Body of pancreas (tissue), 4 donors: ENCODE measurements around the gene GABRR1. TPM values are rescaled to one million over a fixed set of nuclear protein-coding genes. Genes with fewer than 3 reads are reported as not detected.
"Not testable (repeated sequence)": the region's sequence is repeated elsewhere in the genome, so short reads cannot be mapped to it uniquely, and the experiment has no call there.

Source experiments
- ATAC-seq: fragments of 150-250 bp; one replicate; pipeline ENCODE4 v1.9.1; 2016
- DNase-seq, 4 donors: peaks; one replicate each; pipeline ENCODE4 v3.0.0-alpha.2; 2019
- H3K27ac ChIP-seq, 4 donors: fragments of 200-600 bp; sonication (generic); 1 replicate in 3 of 4; 2 replicates in 1 of 4; pipeline versions ENCODE4 v1.5.1 to v1.6.1; 2016 to 2019; ENCODE audit warnings: mild to moderate bottlenecking in 1 of 4, mixed read lengths in 1 of 4, moderate library complexity in 1 of 4
- H3K27me3 ChIP-seq, 2 donors: fragments of 200-600 bp; sonication (generic); one replicate each; pipeline ENCODE4 v1.6.0; 2016; ENCODE audit warnings: mild to moderate bottlenecking in 1 of 2
- H3K36me3 ChIP-seq, 2 donors: fragments of 200-600 bp; sonication (generic); replicated peaks in 1 of 2; 2 replicates each; pipeline ENCODE4 v1.5.1; 2016; ENCODE audit warnings: low read depth in 2 of 2; ENCODE audit not compliant: insufficient read depth in 1 of 2
- H3K4me1 ChIP-seq: fragments of 200-600 bp; sonication (generic); one replicate; pipeline ENCODE4 v1.6.0; 2016
- H3K4me3 ChIP-seq, 2 donors: fragments of 200-600 bp; sonication (generic); 1 replicate in 1 of 2; 2 replicates in 1 of 2; pipeline ENCODE4 v1.5.1; 2016 to 2019
- H3K9me3 ChIP-seq, 3 donors: fragments of 200-600 bp; sonication (generic); 1 replicate in 2 of 3; 2 replicates in 1 of 3; pipeline ENCODE4 v1.5.1; 2016
- CTCF ChIP-seq, 7 experiments: fragments of 450-650 bp in 4 of 7; fragments of 200-600 bp in 3 of 7; sonication (generic) in 3 of 7; IDR thresholded peaks; one replicate each; pipeline ENCODE4 v1.5.1; 2016 to 2019; ENCODE audit warnings: antibody characterized with exemption in 7 of 7
- POLR2A ChIP-seq, 3 donors: fragments of 450-650 bp; IDR thresholded peaks; one replicate each; pipeline ENCODE4 v1.6.1; 2016; ENCODE audit warnings: antibody characterized with exemption in 3 of 3, mild to moderate bottlenecking in 2 of 3
- WGBS, 2 donors: methylation state at CpG; one replicate each; pipeline ENCODE4 v1.1.5; 2017; 5-methylcytosine and 5-hydroxymethylcytosine counted together
- intact Hi-C: fragments of 100-400 bp; cut with DNase I; formaldehyde crosslinking; loops from one replicate; pipeline ENCODE4 v1.15.1; 2023
- total RNA-seq, 2 donors: library from RNA; depleted of rRNA; stranded (reverse); fragments of >200 nt; gene quantifications; one replicate each; pipeline ENCODE4 v1.1.0, GENCODE V29; 2016

Gene GABRR1
- total RNA-seq, 2 donors from 2014 or later, result not detected

GRCh38 chr6:89133981-89134380, 83.2 kb downstream of the GABRR1 start:
- 88 to 90% methylated on average over 9 of the region's 9 CpGs for WGBS, 2 donors
- no peak for TF ChIP-seq CTCF (IDR thresholded peaks at IDR 0.05)
- no peak for TF ChIP-seq POLR2A (IDR thresholded peaks at IDR 0.05)
- Histone ChIP-seq H3K9me3 (no peaks in the 10 kb centered on the region), H3K27ac (no peak overlapping the region), H3K4me1 (no peaks in the 10 kb centered on the region), H3K27me3 (no peaks in the 10 kb centered on the region), H3K36me3 (no peaks in the 10 kb centered on the region), H3K4me3 (no peak overlapping the region)
- DNase-seq, result no peak
- ATAC-seq, result no peak
- intact Hi-C loops, result no loop called here

GRCh38 chr6:89132057-89132456, 85.1 kb downstream of the GABRR1 start:
- ATAC-seq, result no peak
- no peaks in the 10 kb centered on the region for H3K36me3 ChIP-seq
- intact Hi-C loops, result no loop called here
- no peak overlapping the region for H3K4me3 ChIP-seq
- TF ChIP-seq POLR2A (IDR thresholded peaks at IDR 0.05) (no peak), CTCF (IDR thresholded peaks at IDR 0.05) (no peak)
- WGBS, 2 donors, result 81 to 90% methylated on average over 2 of the region's 2 CpGs
- H3K27me3 ChIP-seq, result no peaks in the 10 kb centered on the region
- no peaks in the 10 kb centered on the region for H3K4me1 ChIP-seq
- H3K27ac ChIP-seq, result no peak overlapping the region
- no peaks in the 10 kb centered on the region for H3K9me3 ChIP-seq
- no peak for DNase-seq

- Histone ChIP-seq H3K4me3 (no peak overlapping the region), H3K27me3 (no peaks in the 10 kb centered on the region), H3K4me1 (no peaks in the 10 kb centered on the region), H3K27ac (no peak overlapping the region), H3K9me3 (no peaks in the 10 kb centered on the region), H3K36me3 (no peaks in the 10 kb centered on the region)
- DNase-seq (no peak), ATAC-seq (no peak)
- TF ChIP-seq CTCF (IDR thresholded peaks at IDR 0.05), result no peak
- no peak for TF ChIP-seq POLR2A (IDR thresholded peaks at IDR 0.05)
- WGBS, 2 donors, result 92 to 97% methylated on average over 3 of the region's 3 CpGs
- intact Hi-C loops, result no loop called here
Measured at GRCh38 chr6:89131599-89131998, 85.6 kb downstream of the GABRR1 start.

GRCh38 chr6:89128256-89128671, 88.9 kb downstream of the GABRR1 start:
- not testable (repeated sequence) for H3K9me3 ChIP-seq, H3K36me3 ChIP-seq, H3K27ac ChIP-seq, H3K27me3 ChIP-seq, DNase-seq, H3K4me1 ChIP-seq, ATAC-seq, H3K4me3 ChIP-seq
- intact Hi-C loops, result loop anchor here (10.0 kb wide), 1 partner anchor 117 kb away; no protein-coding TSS in a partner anchor
- 57 to 75% methylated on average over 2 of the region's 2 CpGs for WGBS, 2 donors

Other genes starting within 250 kb of the GABRR1 start
- 100 to 1,000 TPM; 133 to 179 TPM for gene PNRC1, start 136.6 kb downstream of the GABRR1 start, total RNA-seq
- gene SRSF12, start 99.3 kb downstream of the GABRR1 start, total RNA-seq, result under 1 TPM; 0.52 to 0.99 TPM
- gene PM20D2, start 71.3 kb downstream of the GABRR1 start, total RNA-seq, result 10 to 100 TPM; 10.5 to 15.3 TPM
- gene GABRR2, start 97.9 kb upstream of the GABRR1 start, total RNA-seq, result 1 to 10 TPM in 1 of 2 donors, under 1 TPM in 1; 0.52 to 1.3 TPM
- gene UBE2J1, start 135.4 kb upstream of the GABRR1 start, total RNA-seq, result 10 to 100 TPM; 23.4 to 27.8 TPM
- gene RRAGD, start 194.9 kb upstream of the GABRR1 start, total RNA-seq, result 1 to 10 TPM; 9.2 to 9.3 TPM
- gene ANKRD6, start 215.8 kb upstream of the GABRR1 start, total RNA-seq, result 10 to 100 TPM; 16.9 to 21.4 TPM